K562 (cell line): ENCODE results near the gene FADS6. TPM values are rescaled to one million over a fixed set of nuclear protein-coding genes. Genes with fewer than 3 reads are reported as not detected.

Experiments used
- ATAC-seq: fragments of 200-7000 bp; cut with Tn5 transposase; 3 replicates; pipeline ENCODE4 v1.9.1; 2020; ENCODE audit warnings: moderate library complexity
- BruUV-seq: library from RNA; stranded (reverse); fragments of 400-500 nt; replicated peaks from 2 replicates; lab custom pipeline; 2021; lab: Mats Ljungman, UMichigan
- CTCF ChIA-PET: fragments of 300-600 bp; formaldehyde crosslinking; extraction: SDS; loops from one replicate; lab custom pipeline; 2021; ENCODE audit warnings: low intra/inter-chr PET ratio; lab: Yijun Ruan, JAX
- POLR2A ChIA-PET: fragments of 300-600, 350-650 bp; sonication (Branson Sonifier 250); formaldehyde crosslinking; extraction: SDS; loops from one replicate; lab custom pipeline; 2021; ENCODE audit warnings: antibody characterized with exemption, inconsistent platforms; lab: Yijun Ruan, JAX
- DNase-seq, 4 experiments: peaks; one replicate each; pipeline versions ENCODE4 v3.0.0 to v3.0.0-alpha.2; 2011 to 2018; ENCODE audit warnings: low spot score in 3 of 4, mixed read lengths in 3 of 4; ENCODE audit errors: extremely low read depth in 1 of 4
- FAIRE-seq: peaks from 2 replicates; lab custom pipeline; 2011; peaks lifted over from hg19 to GRCh38; lab: Jason Lieb, UNC
- H2AFZ ChIP-seq: 2 replicates; pipeline ENCODE4 v1.6.0; 2011; ENCODE audit warnings: low read depth, low read length, control low read depth, inconsistent platforms
- H3K27ac ChIP-seq: fragments of 200-600 bp; 3 replicates; pipeline ENCODE4 v1.8.0; 2011; ENCODE audit warnings: low read depth, mild to moderate bottlenecking, control low read depth, inconsistent platforms, low read length, moderate library complexity, mixed read lengths; ENCODE audit errors: extremely low read depth
- H3K27me3 ChIP-seq, 2 experiments: fragments of 300-600 bp in 1 of 2; 2 replicates in 1 of 2; 3 replicates in 1 of 2; pipeline versions ENCODE4 v1.6.0 to v1.8.0; 2011; ENCODE audit warnings: inconsistent platforms in 2 of 2, low read length in 2 of 2, mild to moderate bottlenecking in 1 of 2, mixed read lengths in 1 of 2, moderate library complexity in 1 of 2; ENCODE audit not compliant: control insufficient read depth in 2 of 2, insufficient read depth in 2 of 2
- H3K36me3 ChIP-seq: fragments of 300-600 bp; 3 replicates; pipeline ENCODE4 v1.8.0; 2011; ENCODE audit warnings: mild to moderate bottlenecking, low read length, inconsistent platforms; ENCODE audit not compliant: control insufficient read depth, insufficient read depth
- H3K4me1 ChIP-seq, 2 experiments: fragments of 200-600 bp in 1 of 2; replicated peaks in 1 of 2; 2 replicates in 1 of 2; 3 replicates in 1 of 2; pipeline versions ENCODE4 v1.5.1 to v1.8.0; 2011; ENCODE audit warnings: inconsistent platforms in 2 of 2, low read length in 2 of 2, mild to moderate bottlenecking in 1 of 2, mixed read lengths in 1 of 2, moderate library complexity in 1 of 2; ENCODE audit not compliant: control insufficient read depth in 2 of 2, insufficient read depth in 2 of 2
- H3K4me2 ChIP-seq: 2 replicates; pipeline ENCODE4 v1.6.1; 2011; ENCODE audit warnings: low read length, control low read depth, inconsistent platforms, mixed read lengths; ENCODE audit not compliant: insufficient read depth
- H3K4me3 ChIP-seq: fragments of 200-600 bp; sonication (generic), shearing (Covaris generic); 2 replicates; pipeline ENCODE4 v1.5.1; 2016; ENCODE audit warnings: control low read depth, inconsistent platforms
- H3K79me2 ChIP-seq: fragments of 200-600 bp; 3 replicates; pipeline ENCODE4 v1.8.0; 2011; ENCODE audit warnings: low read length, inconsistent platforms; ENCODE audit not compliant: control insufficient read depth, insufficient read depth
- H3K9ac ChIP-seq, 2 experiments: 2 replicates each; pipeline versions ENCODE4 v1.6.0 to v1.6.1; 2011; ENCODE audit warnings: low read depth in 2 of 2, low read length in 2 of 2, control low read depth in 1 of 2, inconsistent platforms in 1 of 2, mild to moderate bottlenecking in 1 of 2, mixed read lengths in 1 of 2; ENCODE audit not compliant: insufficient read depth in 1 of 2
- H3K9me1 ChIP-seq: one replicate; pipeline ENCODE4 v1.6.0; 2011; ENCODE audit warnings: inconsistent platforms, mild to moderate bottlenecking, low read length, moderate library complexity; ENCODE audit not compliant: control insufficient read depth, insufficient read depth
- H3K9me3 ChIP-seq: replicated peaks from 2 replicates; pipeline ENCODE4 v1.5.1; 2011; ENCODE audit warnings: low read depth, low read length, inconsistent platforms; ENCODE audit not compliant: control insufficient read depth, insufficient read depth
- H4K20me1 ChIP-seq: replicated peaks from 2 replicates; pipeline ENCODE4 v1.6.1; 2011; ENCODE audit warnings: low read length, inconsistent platforms, mixed read lengths; ENCODE audit not compliant: control insufficient read depth, insufficient read depth
- BACH1 ChIP-seq: fragments of 200-800 bp; sonication (Bioruptor generic); IDR thresholded peaks from 2 replicates; pipeline ENCODE4 v1.6.1; 2016; ENCODE audit warnings: missing genetic modification characterization, missing compliant biosample characterization
- CBX2 ChIP-seq: fragments of 200-600 bp; sonication (generic); IDR thresholded peaks from one replicate; pipeline ENCODE4 v1.6.1; 2012; ENCODE audit warnings: mild to moderate bottlenecking, low read length, inconsistent platforms; ENCODE audit not compliant: insufficient read depth, poor library complexity, severe bottlenecking
- MAFF ChIP-seq: IDR thresholded peaks from 2 replicates; pipeline ENCODE4 v1.6.1; 2012; ENCODE audit warnings: low read length, improper control_type of control experiment
- NCOA2 ChIP-seq, 2 experiments: fragments of 450-650 bp; IDR thresholded peaks; 2 replicates each; pipeline ENCODE4 v1.6.1; 2018; ENCODE audit warnings: mild to moderate bottlenecking in 2 of 2, moderate library complexity in 1 of 2; ENCODE audit not compliant: partially characterized antibody in 2 of 2
- POLR2G ChIP-seq: fragments of 200-400 bp; formaldehyde crosslinking; IDR thresholded peaks from 2 replicates; pipeline ENCODE4 v1.6.1; 2017; ENCODE audit warnings: low read depth, mild to moderate bottlenecking, antibody characterized with exemption, low read length, moderate library complexity
- PPARD ChIP-seq: fragments of 250-450 bp; sonication (Bioruptor Pico); IDR thresholded peaks from 2 replicates; pipeline ENCODE4 v1.8.0; 2022; ENCODE audit warnings: inconsistent platforms, mild to moderate bottlenecking, moderate library complexity
- PRPF4 ChIP-seq: fragments of 200-400 bp; formaldehyde crosslinking; IDR thresholded peaks from one replicate; pipeline ENCODE4 v1.6.1; 2017; ENCODE audit warnings: low read length, low read depth, mild to moderate bottlenecking; ENCODE audit not compliant: insufficient read depth, poor library complexity, severe bottlenecking
- SMC3 ChIP-seq: conservative IDR thresholded peaks from 2 replicates; pipeline ENCODE4 v1.6.1; 2011; ENCODE audit warnings: low read depth, low read length, improper control_type of control experiment; ENCODE audit not compliant: insufficient read depth
- TEAD4 ChIP-seq, 2 experiments: sonication (generic) in 1 of 2; formaldehyde crosslinking in 1 of 2; IDR thresholded peaks; 2 replicates each; pipeline versions ENCODE4 v1.6.1 to v1.8.0; 2012 to 2022; ENCODE audit warnings: borderline replicate concordance in 1 of 2, inconsistent platforms in 1 of 2, low read length in 1 of 2, mild to moderate bottlenecking in 1 of 2, missing genetic modification reagents in 1 of 2
- XRCC4 ChIP-seq: IDR thresholded peaks from one replicate; pipeline ENCODE4 v1.6.1; 2011; ENCODE audit not compliant: insufficient read depth, insufficient read length; ENCODE audit errors: extremely low read depth
- ZBTB1 ChIP-seq: sonication (generic); formaldehyde crosslinking; IDR thresholded peaks from 2 replicates; pipeline ENCODE4 v1.8.1; 2023; ENCODE audit warnings: missing genetic modification reagents, low read depth, mild to moderate bottlenecking, borderline replicate concordance
- ZFX ChIP-seq: sonication (generic); formaldehyde crosslinking; IDR thresholded peaks from 2 replicates; pipeline ENCODE4 v1.8.0; 2022; ENCODE audit warnings: mild to moderate bottlenecking, missing genetic modification reagents, moderate library complexity
- ZNF224 ChIP-seq: sonication (generic); formaldehyde crosslinking; IDR thresholded peaks from 2 replicates; pipeline ENCODE4 v1.8.0; 2022; ENCODE audit warnings: mild to moderate bottlenecking, missing genetic modification reagents
- ZNF239 ChIP-seq: fragments of 250-450 bp; sonication (Bioruptor Pico); IDR thresholded peaks from 2 replicates; pipeline ENCODE4 v1.4.0; 2020; ENCODE audit warnings: mild to moderate bottlenecking
- ZNF274 ChIP-seq: IDR thresholded peaks from 2 replicates; pipeline ENCODE4 v1.6.1; 2011; ENCODE audit warnings: low read depth, mild to moderate bottlenecking, low read length, moderate library complexity, borderline replicate concordance
- WGBS: fragments of 100-300 bp; shearing (Covaris generic); methylation state at CpG from one replicate; pipeline ENCODE4 v1.1.6; 2016; ENCODE audit warnings: low coverage, mixed read lengths; ENCODE audit not compliant: insufficient coverage; ENCODE audit errors: missing lambda C conversion rate; 5-methylcytosine and 5-hydroxymethylcytosine counted together
- in situ Hi-C: fragments of 300-500 bp; cut with MboI; formaldehyde crosslinking; loops from 4 replicates; pipeline ENCODE4 v1.15.0; 2018; ENCODE audit warnings: inconsistent platforms, mixed read lengths
- intact Hi-C: fragments of 100-400 bp; cut with micrococcal nuclease; formaldehyde crosslinking; loops from 2 replicates; pipeline ENCODE4 v1.14.2; 2022
- polyA plus RNA-seq, 8 experiments: library from polyadenylated mRNA; depleted of rRNA in 4 of 8; stranded (reverse) in 5 of 8; unstranded in 3 of 8; fragments of >200 nt; fragmentation: Nextera tagmentation in 2 of 8; fragmentation: Illumina TruSeq in 1 of 8; extraction: Ambion mirVana in 2 of 8; extraction: Trizol in 1 of 8; gene quantifications; 2 replicates each; pipeline versions ENCODE4 v1.2.1 to v1.2.3, GENCODE V29; 2011 to 2014; ENCODE audit warnings: inconsistent platforms in 1 of 8, missing spikeins in 1 of 8
- total RNA-seq, 7 experiments: library from RNA; depleted of rRNA in 6 of 7; stranded (reverse); fragments of >200 nt in 6 of 7; fragmentation: Illumina TruSeq in 2 of 7; extraction: Trizol in 2 of 7; gene quantifications; 2 replicates each; pipeline versions ENCODE4 v1.2.1 to v1.2.3, GENCODE V29; 2011 to 2021; ENCODE audit warnings: low replicate concordance in 1 of 7
- TF ChIP-seq, protein P1 (sequence below): fragments of 250-450 bp; sonication (Bioruptor Pico); IDR thresholded peaks from 2 replicates; pipeline ENCODE4 v1.8.0; 2022; ENCODE audit warnings: inconsistent platforms

Gene FADS6
- total and polyA plus RNA-seq, 9 of the 15 experiments (the other 6 are each of a cell fraction or from before 2014, with no cell fraction given) = 0.18 to 0.22 TPM; not detected in 7

DNA sequence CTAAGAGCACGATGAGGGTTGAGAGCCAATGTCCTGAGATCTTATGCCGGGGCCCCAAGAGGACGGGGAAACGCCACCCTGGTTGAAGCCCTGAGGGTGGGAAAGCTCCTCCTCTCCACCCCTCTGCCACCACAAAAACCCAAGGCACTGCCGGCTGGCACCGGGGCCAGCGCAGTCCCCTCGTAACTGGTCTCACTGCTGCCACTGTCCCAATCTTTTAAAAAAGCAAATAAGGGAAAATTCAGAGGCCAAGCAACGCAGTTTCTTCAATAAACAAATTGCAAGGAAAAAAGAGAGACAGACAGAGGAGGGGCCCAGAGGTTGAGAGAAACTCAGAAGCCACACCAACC, 40.4 kb downstream of the FADS6 start (continued):
- TF ChIP-seq SMC3 (no peak), ZNF224 (no peak), NCOA2 (IDR thresholded peaks at IDR 0.05; ENCODE audit: partially characterized antibody in 2 of 2) (no peak), PRPF4 (no peak), PPARD (CRISPR knock-in tag) (no peak), MAFF (no peak), ZNF274 (no peak), BACH1 (tag) (no peak)

DNA sequence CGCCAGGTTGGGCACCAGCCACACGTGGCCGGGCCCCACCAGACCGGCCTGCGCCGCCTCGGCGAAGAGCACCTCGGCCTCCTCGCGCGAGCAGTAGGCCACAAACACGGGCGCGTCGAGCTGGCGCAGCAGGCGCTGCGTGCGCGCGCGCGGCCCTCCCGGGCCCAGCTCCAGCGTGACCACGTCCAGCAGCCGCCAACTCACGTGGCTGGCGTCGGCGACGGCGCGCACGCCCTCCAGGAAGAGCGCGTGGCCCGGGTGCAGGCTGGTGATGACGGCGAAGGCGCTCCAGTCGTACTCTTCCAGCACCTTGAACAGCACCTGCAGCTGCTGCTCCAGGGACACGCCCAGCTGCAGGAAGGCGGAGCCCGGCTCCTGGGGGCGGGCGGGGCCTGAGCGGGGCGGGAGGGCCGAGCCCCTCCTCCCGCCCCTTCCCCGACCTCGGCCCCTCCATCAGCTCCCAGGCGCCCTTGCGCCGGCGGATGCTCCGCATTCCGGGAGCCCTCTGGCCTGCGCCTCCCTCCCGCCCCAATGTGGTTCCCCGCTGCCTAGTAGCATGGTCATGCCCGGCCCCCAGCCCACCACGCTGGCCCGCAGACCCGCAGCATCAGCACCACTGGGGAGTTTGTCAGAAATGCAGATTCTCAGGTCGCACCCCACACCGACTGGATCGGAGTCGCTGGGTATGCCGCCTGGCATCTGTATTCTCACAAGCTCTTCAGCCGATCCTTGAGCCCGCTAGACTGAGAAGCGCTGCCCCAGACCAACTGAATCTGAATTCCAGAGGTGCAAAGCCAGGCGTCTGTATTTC, 41.0 kb downstream of the FADS6 start:
- no peak overlapping the region for H3K27ac ChIP-seq
- in situ Hi-C loops = no loop called here
- H3K9me3 ChIP-seq = no peaks in the 10 kb centered on the region
- peaks cover 0 to 40% of the 10 kb centered on the region in 2 experiments; a peak in 2 of 5 replicates for H3K27me3 ChIP-seq
- intact Hi-C loops = loop anchor here (5.0 kb wide), 1 partner anchor 110 kb away; no protein-coding TSS in a partner anchor
- DNase-seq (peak; percentile 81 to 95 (median 92)), ATAC-seq (peak; percentile 93), FAIRE-seq (peak; percentile 48)
- peaks cover 4% of the 10 kb centered on the region for H3K9me1 ChIP-seq
- peaks cover 0 to 33% of the 10 kb centered on the region in 2 experiments; a peak in 2 of 5 replicates for H3K4me1 ChIP-seq
- H3K9ac ChIP-seq = peak overlapping the region in 1 of 2 experiments; percentile 74; a peak in 2 of 4 replicates
- CTCF ChIA-PET = no interaction called here
- H3K4me2 ChIP-seq = peak overlapping the region; percentile 46; the same call in 1 of the 2 replicates
- no TSS peak for BruUV-seq
- 0 out of 2 replicates have a peak, but pooled peaks cover 3% of the 10 kb centered on the region for H4K20me1 ChIP-seq
- peak overlapping the region; percentile 76 for H2AFZ ChIP-seq
- H3K4me3 ChIP-seq = 0 out of 2 replicates have a peak overlapping the region, but pooled peaks have one; percentile 12
- no peaks in the 10 kb centered on the region for H3K36me3 ChIP-seq
- no peaks in the 10 kb centered on the region for H3K79me2 ChIP-seq
- WGBS = 23% methylated on average over 31 of the region's 76 CpGs
- POLR2A ChIA-PET = interaction anchor here (0.6 to 2.5 kb wide), 7 partner anchors 10 to 933 kb away, joined by 3 to 17 read pairs (median 3); partner anchors contain the start of gene FDXR
- TF ChIP-seq XRCC4 = no peak
- no peak for TF ChIP-seq ZBTB1 (CRISPR knock-in tag)
- TF ChIP-seq ZFX (CRISPR knock-in tag) = peak; percentile 66
- TF ChIP-seq, protein P1, sequence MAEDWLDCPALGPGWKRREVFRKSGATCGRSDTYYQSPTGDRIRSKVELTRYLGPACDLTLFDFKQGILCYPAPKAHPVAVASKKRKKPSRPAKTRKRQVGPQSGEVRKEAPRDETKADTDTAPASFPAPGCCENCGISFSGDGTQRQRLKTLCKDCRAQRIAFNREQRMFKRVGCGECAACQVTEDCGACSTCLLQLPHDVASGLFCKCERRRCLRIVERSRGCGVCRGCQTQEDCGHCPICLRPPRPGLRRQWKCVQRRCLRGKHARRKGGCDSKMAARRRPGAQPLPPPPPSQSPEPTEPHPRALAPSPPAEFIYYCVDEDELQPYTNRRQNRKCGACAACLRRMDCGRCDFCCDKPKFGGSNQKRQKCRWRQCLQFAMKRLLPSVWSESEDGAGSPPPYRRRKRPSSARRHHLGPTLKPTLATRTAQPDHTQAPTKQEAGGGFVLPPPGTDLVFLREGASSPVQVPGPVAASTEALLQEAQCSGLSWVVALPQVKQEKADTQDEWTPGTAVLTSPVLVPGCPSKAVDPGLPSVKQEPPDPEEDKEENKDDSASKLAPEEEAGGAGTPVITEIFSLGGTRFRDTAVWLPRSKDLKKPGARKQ (CRISPR knock-in tag) = peak; percentile 68; the same call in 1 of the 2 replicates
- no peak for TF ChIP-seq ZNF239 (CRISPR knock-in tag)
- TF ChIP-seq TEAD4 (IDR thresholded peaks at IDR 0.05; ENCODE audit: low read length) = no peak
- TF ChIP-seq TEAD4 (CRISPR knock-in tag; IDR thresholded peaks at IDR 0.05; ENCODE audit: borderline replicate concordance) = peak; percentile 91; the same call in 1 of the 2 replicates
- no peak for TF ChIP-seq CBX2
- peak; percentile 60 for TF ChIP-seq POLR2G
